HepG2 (cell line): Measurements from ENCODE around the gene AKNA. TPM values are rescaled to one million over a fixed set of nuclear protein-coding genes. Genes with fewer than 3 reads are reported as not detected.
"Not testable (repeated sequence)": the region's sequence is repeated elsewhere in the genome, so short reads cannot be mapped to it uniquely, and the experiment has no call there.

Experiments used
- CREM ChIP-seq, 2 experiments: sonication (generic) in 1 of 2; formaldehyde crosslinking in 1 of 2; IDR thresholded peaks; 2 replicates each; pipeline versions ENCODE4 v1.4.0 to v1.6.1; 2016 to 2020; ENCODE audit warnings: antibody characterized with exemption in 1 of 2, mild to moderate bottlenecking in 1 of 2, missing genetic modification reagents in 1 of 2
- FOXP4 ChIP-seq: sonication (generic); formaldehyde crosslinking; IDR thresholded peaks from 2 replicates; pipeline ENCODE4 v1.4.0; 2020; ENCODE audit warnings: missing genetic modification reagents
- KDM6A ChIP-seq: IDR thresholded peaks from 2 replicates; pipeline ENCODE4 v1.6.1; 2016; ENCODE audit warnings: low read depth
- SAP130 ChIP-seq: IDR thresholded peaks from 2 replicates; pipeline ENCODE4 v1.6.1; 2016; ENCODE audit warnings: low read depth
- ZNF264 ChIP-seq: sonication (generic); formaldehyde crosslinking; IDR thresholded peaks from 2 replicates; pipeline ENCODE4 v1.4.0; 2020; ENCODE audit warnings: missing genetic modification reagents
- polyA plus RNA-seq, 8 experiments: library from polyadenylated mRNA; depleted of rRNA in 3 of 8; stranded (reverse) in 7 of 8; unstranded in 1 of 8; fragments of >200 nt; fragmentation: Illumina TruSeq in 4 of 8; extraction: Trizol in 4 of 8; gene quantifications; 2 replicates each; pipeline versions ENCODE4 v1.2.1 to v1.2.3, GENCODE V29; 2011 to 2016; ENCODE audit warnings: low read depth in 4 of 8, missing spikeins in 1 of 8, mixed read lengths in 1 of 8; ENCODE audit not compliant: insufficient read depth in 1 of 8
- total RNA-seq, 5 experiments: library from RNA; depleted of rRNA; stranded (reverse); fragments of >200 nt; fragmentation: Illumina TruSeq; extraction: Trizol; gene quantifications; 2 replicates each; pipeline ENCODE4 v1.2.3, GENCODE V29; 2016; ENCODE audit warnings: low read depth in 1 of 5
- TF ChIP-seq, protein P1 (sequence below): sonication (generic); formaldehyde crosslinking; IDR thresholded peaks from 2 replicates; pipeline ENCODE4 v1.4.0; 2020; ENCODE audit warnings: missing genetic modification reagents
- TF ChIP-seq, protein P2 (sequence below): sonication (generic); formaldehyde crosslinking; IDR thresholded peaks from 2 replicates; pipeline ENCODE4 v1.4.0; 2020; ENCODE audit warnings: missing genetic modification reagents, borderline replicate concordance

AKNA gene
- total and polyA plus RNA-seq, 2 of the 13 experiments (the other 11 are each of a cell fraction or from before 2014, with no cell fraction given) = 3.0 to 3.1 TPM

GRCh38 chr9:114322160-114322818, 65.5 kb downstream of the AKNA start (continued):
- peak; percentile 70 for TF ChIP-seq FOXP4 (CRISPR knock-in tag)
- TF ChIP-seq SAP130 = peak; percentile 55
- TF ChIP-seq, protein P1, sequence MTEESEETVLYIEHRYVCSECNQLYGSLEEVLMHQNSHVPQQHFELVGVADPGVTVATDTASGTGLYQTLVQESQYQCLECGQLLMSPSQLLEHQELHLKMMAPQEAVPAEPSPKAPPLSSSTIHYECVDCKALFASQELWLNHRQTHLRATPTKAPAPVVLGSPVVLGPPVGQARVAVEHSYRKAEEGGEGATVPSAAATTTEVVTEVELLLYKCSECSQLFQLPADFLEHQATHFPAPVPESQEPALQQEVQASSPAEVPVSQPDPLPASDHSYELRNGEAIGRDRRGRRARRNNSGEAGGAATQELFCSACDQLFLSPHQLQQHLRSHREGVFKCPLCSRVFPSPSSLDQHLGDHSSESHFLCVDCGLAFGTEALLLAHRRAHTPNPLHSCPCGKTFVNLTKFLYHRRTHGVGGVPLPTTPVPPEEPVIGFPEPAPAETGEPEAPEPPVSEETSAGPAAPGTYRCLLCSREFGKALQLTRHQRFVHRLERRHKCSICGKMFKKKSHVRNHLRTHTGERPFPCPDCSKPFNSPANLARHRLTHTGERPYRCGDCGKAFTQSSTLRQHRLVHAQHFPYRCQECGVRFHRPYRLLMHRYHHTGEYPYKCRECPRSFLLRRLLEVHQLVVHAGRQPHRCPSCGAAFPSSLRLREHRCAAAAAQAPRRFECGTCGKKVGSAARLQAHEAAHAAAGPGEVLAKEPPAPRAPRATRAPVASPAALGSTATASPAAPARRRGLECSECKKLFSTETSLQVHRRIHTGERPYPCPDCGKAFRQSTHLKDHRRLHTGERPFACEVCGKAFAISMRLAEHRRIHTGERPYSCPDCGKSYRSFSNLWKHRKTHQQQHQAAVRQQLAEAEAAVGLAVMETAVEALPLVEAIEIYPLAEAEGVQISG (CRISPR knock-in tag) = peak; percentile 38; the same call in 1 of the 2 replicates
- TF ChIP-seq ZNF264 (CRISPR knock-in tag) = peak; percentile 88
- TF ChIP-seq KDM6A (CRISPR knock-in tag) = peak; percentile 74; the same call in 1 of the 2 replicates
- peak; percentile 33; the same call in 1 of the 2 replicates for TF ChIP-seq CREM (IDR thresholded peaks at IDR 0.05)
- not testable (repeated sequence) for TF ChIP-seq CREM (CRISPR knock-in tag; IDR thresholded peaks at IDR 0.05)
- TF ChIP-seq, protein P2, sequence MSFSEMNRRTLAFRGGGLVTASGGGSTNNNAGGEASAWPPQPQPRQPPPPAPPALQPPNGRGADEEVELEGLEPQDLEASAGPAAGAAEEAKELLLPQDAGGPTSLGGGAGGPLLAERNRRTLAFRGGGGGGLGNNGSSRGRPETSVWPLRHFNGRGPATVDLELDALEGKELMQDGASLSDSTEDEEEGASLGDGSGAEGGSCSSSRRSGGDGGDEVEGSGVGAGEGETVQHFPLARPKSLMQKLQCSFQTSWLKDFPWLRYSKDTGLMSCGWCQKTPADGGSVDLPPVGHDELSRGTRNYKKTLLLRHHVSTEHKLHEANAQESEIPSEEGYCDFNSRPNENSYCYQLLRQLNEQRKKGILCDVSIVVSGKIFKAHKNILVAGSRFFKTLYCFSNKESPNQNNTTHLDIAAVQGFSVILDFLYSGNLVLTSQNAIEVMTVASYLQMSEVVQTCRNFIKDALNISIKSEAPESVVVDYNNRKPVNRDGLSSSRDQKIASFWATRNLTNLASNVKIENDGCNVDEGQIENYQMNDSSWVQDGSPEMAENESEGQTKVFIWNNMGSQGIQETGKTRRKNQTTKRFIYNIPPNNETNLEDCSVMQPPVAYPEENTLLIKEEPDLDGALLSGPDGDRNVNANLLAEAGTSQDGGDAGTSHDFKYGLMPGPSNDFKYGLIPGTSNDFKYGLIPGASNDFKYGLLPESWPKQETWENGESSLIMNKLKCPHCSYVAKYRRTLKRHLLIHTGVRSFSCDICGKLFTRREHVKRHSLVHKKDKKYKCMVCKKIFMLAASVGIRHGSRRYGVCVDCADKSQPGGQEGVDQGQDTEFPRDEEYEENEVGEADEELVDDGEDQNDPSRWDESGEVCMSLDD (CRISPR knock-in tag) = peak; percentile 86; the same call in 1 of the 2 replicates
